Effector memory CD4-positive, alpha-beta T cell (primary cell): ENCODE measurements around the gene ZDHHC1.

ENCODE experiments used
- DNase-seq, 3 donors: peaks; one replicate each; pipeline ENCODE4 v3.0.0-alpha.2; 2020
- H3K27ac ChIP-seq: 2 replicates; pipeline ENCODE4 v1.7.0; 2013; ENCODE audit warnings: mild to moderate bottlenecking, low read length, moderate library complexity; ENCODE audit not compliant: insufficient read depth, poor library complexity, severe bottlenecking
- H3K27me3 ChIP-seq: replicated peaks from 2 replicates; pipeline ENCODE4 v1.7.0; 2013; ENCODE audit warnings: mild to moderate bottlenecking, low read length; ENCODE audit not compliant: insufficient read depth, control insufficient read depth, poor library complexity, severe bottlenecking
- H3K36me3 ChIP-seq: 2 replicates; pipeline ENCODE4 v1.7.0; 2013; ENCODE audit warnings: mild to moderate bottlenecking, low read length, moderate library complexity; ENCODE audit not compliant: control insufficient read depth, insufficient read depth
- H3K4me1 ChIP-seq: 2 replicates; pipeline ENCODE4 v1.7.0; 2013; ENCODE audit warnings: low read length, mild to moderate bottlenecking; ENCODE audit not compliant: control insufficient read depth, insufficient read depth, poor library complexity, severe bottlenecking
- H3K4me3 ChIP-seq: 2 replicates; pipeline ENCODE4 v1.7.0; 2013; ENCODE audit warnings: low read length, low read depth, mild to moderate bottlenecking; ENCODE audit not compliant: insufficient read depth, poor library complexity, severe bottlenecking
- H3K9me3 ChIP-seq: 2 replicates; pipeline ENCODE4 v1.7.0; 2013; ENCODE audit warnings: mild to moderate bottlenecking, low read length, moderate library complexity; ENCODE audit not compliant: control insufficient read depth

ZDHHC1 gene

DNA sequence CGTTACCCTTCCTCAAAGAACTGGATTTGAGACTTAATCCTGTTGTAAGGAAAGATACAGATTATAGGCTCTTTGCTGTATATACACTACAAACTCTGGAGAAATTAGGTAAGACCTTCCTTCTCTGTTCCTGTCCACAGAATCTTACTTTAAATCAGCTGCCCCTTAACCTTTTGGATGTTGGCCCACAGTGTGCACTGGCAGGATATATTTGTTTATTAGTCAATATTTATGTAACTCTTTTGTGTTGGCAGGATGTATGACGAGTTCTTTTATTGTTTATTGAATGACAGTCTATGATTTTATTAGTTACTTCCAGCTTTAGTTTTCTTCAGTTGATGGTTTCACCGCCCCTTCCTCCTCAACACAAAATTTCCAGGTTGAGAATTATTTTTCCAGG, 69.9 kb downstream of the ZDHHC1 start:
- no peaks in the 10 kb centered on the region for H3K9me3 ChIP-seq
- no peaks in the 10 kb centered on the region for H3K36me3 ChIP-seq
- H3K27me3 ChIP-seq = no peaks in the 10 kb centered on the region
- no peaks in the 10 kb centered on the region for H3K4me1 ChIP-seq
- no peak overlapping the region for H3K4me3 ChIP-seq
- H3K27ac ChIP-seq = no peak overlapping the region
- no peak for DNase-seq

GRCh38 chr16:67345401-67345800, 70.9 kb downstream of the ZDHHC1 start:
- Histone ChIP-seq H3K27ac (no peak overlapping the region), H3K9me3 (no peaks in the 10 kb centered on the region), H3K4me3 (no peak overlapping the region), H3K4me1 (no peaks in the 10 kb centered on the region), H3K36me3 (no peaks in the 10 kb centered on the region), H3K27me3 (no peaks in the 10 kb centered on the region)
- DNase-seq = no peak
